Measurements from ENCODE around the gene FCN2. TPM values are rescaled to one million over a fixed set of nuclear protein-coding genes. Genes with fewer than 3 reads are reported as not detected.

The FCN2 gene
- total and polyA plus RNA-seq, 4 donors, result 0.20 to 0.22 TPM; not detected in 2

GRCh38 chr9:134885679-134886412 lies 5.2 kb downstream of the FCN2 start:
- 93 to 96% methylated on average over 24 of the region's 24 CpGs for WGBS, 2 donors
- H3K9ac ChIP-seq (ENCODE audit: insufficient read depth in 1 of 2, low read length in 2 of 2), result no peak overlapping the region
- peaks cover 0 to 10% (median 0%) of the 10 kb centered on the region in 5 donors for H3K4me1 ChIP-seq (ENCODE audit: control insufficient read depth in 5 of 5, insufficient read depth in 5 of 5, low read length in 5 of 5)
- H3K4me3 ChIP-seq, result no peak overlapping the region
- no peak for TF ChIP-seq CTCF (IDR thresholded peaks at IDR 0.05; ENCODE audit: control extremely low read depth, extremely low read depth)
- ATAC-seq (ENCODE audit: insufficient read depth, low FRiP score), result no peak
- H3K27me3 ChIP-seq (ENCODE audit: control insufficient read depth in 3 of 3, insufficient read depth in 3 of 3, low read length in 2 of 3), result no peaks in the 10 kb centered on the region
- peaks cover 0 to 3% (median 0%) of the 10 kb centered on the region in 4 donors for H3K9me3 ChIP-seq (ENCODE audit: control insufficient read depth in 4 of 4, insufficient read depth in 3 of 4, low read length in 3 of 4)
- H3K27ac ChIP-seq (ENCODE audit: low read depth in 1 of 2, low read length in 1 of 2), result no peak overlapping the region
- H3K36me3 ChIP-seq (ENCODE audit: control insufficient read depth in 4 of 4, insufficient read depth in 4 of 4, low read length in 4 of 4), result no peaks in the 10 kb centered on the region
- DNase-seq, result no peak

GRCh38 chr9:134886413-134886913 lies 5.9 kb downstream of the FCN2 start:
- no peak for DNase-seq
- TF ChIP-seq CTCF (IDR thresholded peaks at IDR 0.05; ENCODE audit: control extremely low read depth, extremely low read depth), result no peak
- Histone ChIP-seq H3K36me3 (ENCODE audit: control insufficient read depth in 4 of 4, insufficient read depth in 4 of 4, low read length in 4 of 4) (no peaks in the 10 kb centered on the region), H3K4me1 (ENCODE audit: control insufficient read depth in 5 of 5, insufficient read depth in 5 of 5, low read length in 5 of 5) (peaks cover 0 to 10% (median 0%) of the 10 kb centered on the region in 5 donors), H3K27ac (ENCODE audit: low read depth in 1 of 2, low read length in 1 of 2) (no peak overlapping the region), H3K9me3 (ENCODE audit: control insufficient read depth in 4 of 4, insufficient read depth in 3 of 4, low read length in 3 of 4) (peaks cover 0 to 3% (median 0%) of the 10 kb centered on the region in 4 donors), H3K9ac (ENCODE audit: insufficient read depth in 1 of 2, low read length in 2 of 2) (no peak overlapping the region), H3K27me3 (ENCODE audit: control insufficient read depth in 3 of 3, insufficient read depth in 3 of 3, low read length in 2 of 3) (no peaks in the 10 kb centered on the region), H3K4me3 (no peak overlapping the region)
- ATAC-seq (ENCODE audit: insufficient read depth, low FRiP score), result no peak
- WGBS, 2 donors, result 90 to 91% methylated on average over 11 of the region's 11 CpGs

- no peak for DNase-seq
- no peaks in the 10 kb centered on the region for H3K27me3 ChIP-seq (ENCODE audit: control insufficient read depth in 3 of 3, insufficient read depth in 3 of 3, low read length in 2 of 3)
- WGBS, 2 donors, result 91 to 93% methylated on average over 10 of the region's 10 CpGs
Observed at GRCh38 chr9:134887219-134887618, 6.6 kb downstream of the FCN2 start.

More at GRCh38 chr9:134887219-134887618, 6.6 kb downstream of the FCN2 start:
- Histone ChIP-seq H3K27ac (ENCODE audit: low read depth in 1 of 2, low read length in 1 of 2) (no peak overlapping the region), H3K9me3 (ENCODE audit: control insufficient read depth in 4 of 4, insufficient read depth in 3 of 4, low read length in 3 of 4) (peaks cover 0 to 3% (median 0%) of the 10 kb centered on the region in 4 donors), H3K4me1 (ENCODE audit: control insufficient read depth in 5 of 5, insufficient read depth in 5 of 5, low read length in 5 of 5) (peaks cover 0 to 13% (median 0%) of the 10 kb centered on the region in 5 donors), H3K9ac (ENCODE audit: insufficient read depth in 1 of 2, low read length in 2 of 2) (no peak overlapping the region), H3K4me3 (no peak overlapping the region), H3K36me3 (ENCODE audit: control insufficient read depth in 4 of 4, insufficient read depth in 4 of 4, low read length in 4 of 4) (no peaks in the 10 kb centered on the region)
- no peak for TF ChIP-seq CTCF (IDR thresholded peaks at IDR 0.05; ENCODE audit: control extremely low read depth, extremely low read depth)
- no peak for ATAC-seq (ENCODE audit: insufficient read depth, low FRiP score)

Measured in lung (tissue), 12 donors.